ENCODE measurements around the gene SLBP.

- TF ChIP-seq, protein P1, sequence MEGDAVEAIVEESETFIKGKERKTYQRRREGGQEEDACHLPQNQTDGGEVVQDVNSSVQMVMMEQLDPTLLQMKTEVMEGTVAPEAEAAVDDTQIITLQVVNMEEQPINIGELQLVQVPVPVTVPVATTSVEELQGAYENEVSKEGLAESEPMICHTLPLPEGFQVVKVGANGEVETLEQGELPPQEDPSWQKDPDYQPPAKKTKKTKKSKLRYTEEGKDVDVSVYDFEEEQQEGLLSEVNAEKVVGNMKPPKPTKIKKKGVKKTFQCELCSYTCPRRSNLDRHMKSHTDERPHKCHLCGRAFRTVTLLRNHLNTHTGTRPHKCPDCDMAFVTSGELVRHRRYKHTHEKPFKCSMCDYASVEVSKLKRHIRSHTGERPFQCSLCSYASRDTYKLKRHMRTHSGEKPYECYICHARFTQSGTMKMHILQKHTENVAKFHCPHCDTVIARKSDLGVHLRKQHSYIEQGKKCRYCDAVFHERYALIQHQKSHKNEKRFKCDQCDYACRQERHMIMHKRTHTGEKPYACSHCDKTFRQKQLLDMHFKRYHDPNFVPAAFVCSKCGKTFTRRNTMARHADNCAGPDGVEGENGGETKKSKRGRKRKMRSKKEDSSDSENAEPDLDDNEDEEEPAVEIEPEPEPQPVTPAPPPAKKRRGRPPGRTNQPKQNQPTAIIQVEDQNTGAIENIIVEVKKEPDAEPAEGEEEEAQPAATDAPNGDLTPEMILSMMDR (IDR thresholded peaks at IDR 0.05; ENCODE audit: low read depth, low read length): no peak
- no peak for TF ChIP-seq EZH2phosphoT487 (IDR thresholded peaks at IDR 0.05; ENCODE audit: low read depth)
Measured at GRCh38 chr4:1720163-1720983, 8.3 kb upstream of the SLBP start.

Measured in OCI-LY3 (cell line).